GM12878 (cell line): ENCODE measurements around the gene BMI1. TPM values are rescaled to one million over a fixed set of nuclear protein-coding genes. Genes with fewer than 3 reads are reported as not detected.

ENCODE experiments used
- ATAC-seq: fragments of 200-7000 bp; cut with Tn5 transposase; 3 replicates; pipeline ENCODE4 v1.9.1; 2020; ENCODE audit warnings: mild to moderate bottlenecking, moderate library complexity
- BruUV-seq: library from RNA; stranded (reverse); fragments of 400-500 nt; replicated peaks from 2 replicates; lab custom pipeline; 2021; lab: Mats Ljungman, UMichigan
- CTCF ChIA-PET: fragments of 300-600 bp; sonication (Branson Sonifier 250); formaldehyde crosslinking; extraction: SDS; loops from one replicate; lab custom pipeline; 2021; ENCODE audit warnings: inconsistent platforms; lab: Yijun Ruan, JAX
- POLR2A ChIA-PET: fragments of 350-600 bp; formaldehyde crosslinking; extraction: SDS; loops from one replicate; lab custom pipeline; 2021; ENCODE audit warnings: inconsistent platforms; lab: Charles Lee
- RAD21 ChIA-PET: fragments of 300-600 bp; sonication (Branson Sonifier 250); formaldehyde crosslinking; loops from one replicate; lab custom pipeline; 2023; ENCODE audit warnings: antibody characterized with exemption; ENCODE audit not compliant: unreplicated experiment; lab: Charles Lee
- SMC1A ChIA-PET: fragments of 300-600 bp; sonication (Branson Sonifier 250); formaldehyde crosslinking; loops from one replicate; lab custom pipeline; 2023; ENCODE audit not compliant: unreplicated experiment, uncharacterized antibody; lab: Charles Lee
- DNase-seq: peaks from one replicate; pipeline ENCODE4 v3.0.0-alpha.2; 2011; ENCODE audit warnings: low read depth, low spot score
- FAIRE-seq: peaks from 3 replicates; lab custom pipeline; 2011; peaks lifted over from hg19 to GRCh38; lab: Jason Lieb, UNC
- H2AFZ ChIP-seq: 2 replicates; pipeline ENCODE4 v1.6.0; 2011; ENCODE audit warnings: low read depth, low read length, control low read depth; ENCODE audit not compliant: control insufficient read depth
- H3K27ac ChIP-seq: 2 replicates; pipeline ENCODE4 v1.5.1; 2011; ENCODE audit warnings: control low read depth; ENCODE audit not compliant: control insufficient read depth, insufficient read depth
- H3K27me3 ChIP-seq, 2 experiments: replicated peaks in 1 of 2; 2 replicates each; pipeline versions ENCODE4 v1.6.0 to v1.6.1; 2011; ENCODE audit warnings: low read length in 1 of 2; ENCODE audit not compliant: control insufficient read depth in 2 of 2, insufficient read depth in 2 of 2
- H3K36me3 ChIP-seq, 2 experiments: 2 replicates each; pipeline ENCODE4 v1.5.1; 2011; ENCODE audit warnings: low read length in 1 of 2; ENCODE audit not compliant: control insufficient read depth in 2 of 2, insufficient read depth in 2 of 2
- H3K4me1 ChIP-seq: 2 replicates; pipeline ENCODE4 v1.6.1; 2011; ENCODE audit warnings: mild to moderate bottlenecking, low read length, moderate library complexity, mixed read lengths; ENCODE audit not compliant: control insufficient read depth, insufficient read depth
- H3K4me2 ChIP-seq: 2 replicates; pipeline ENCODE4 v1.6.0; 2011; ENCODE audit warnings: control low read depth; ENCODE audit not compliant: control insufficient read depth, insufficient read depth
- H3K4me3 ChIP-seq: fragments of 200-600 bp; sonication (generic); 2 replicates; pipeline ENCODE4 v1.5.1; 2016
- H3K79me2 ChIP-seq: 2 replicates; pipeline ENCODE4 v1.6.0; 2011; ENCODE audit warnings: low read length; ENCODE audit not compliant: control insufficient read depth, insufficient read depth
- H3K9ac ChIP-seq: 2 replicates; pipeline ENCODE4 v1.8.0; 2011; ENCODE audit warnings: low read length, control low read depth, mixed read lengths; ENCODE audit not compliant: control insufficient read depth, insufficient read depth
- H3K9me3 ChIP-seq: replicated peaks from 3 replicates; pipeline ENCODE4 v1.5.1; 2011; ENCODE audit warnings: mild to moderate bottlenecking, low read length; ENCODE audit not compliant: control insufficient read depth, insufficient read depth
- H4K20me1 ChIP-seq: 2 replicates; pipeline ENCODE4 v1.6.0; 2011; ENCODE audit not compliant: control insufficient read depth, insufficient read depth
- EED ChIP-seq: sonication (generic); IDR thresholded peaks from 2 replicates; pipeline ENCODE4 v1.6.1; 2016; ENCODE audit warnings: antibody characterized with exemption, low read depth
- EZH2 ChIP-seq: IDR thresholded peaks from 2 replicates; pipeline ENCODE4 v1.6.1; 2012; ENCODE audit warnings: low read depth, mild to moderate bottlenecking, control low read depth, inconsistent platforms, low read length, borderline replicate concordance; ENCODE audit not compliant: control insufficient read depth
- MEF2A ChIP-seq: IDR thresholded peaks from 2 replicates; pipeline ENCODE4 v1.6.1; 2011; ENCODE audit warnings: low read depth, mild to moderate bottlenecking, low read length, moderate library complexity; ENCODE audit not compliant: insufficient read depth
- NFIC ChIP-seq: IDR thresholded peaks from 2 replicates; pipeline ENCODE4 v1.6.1; 2012; ENCODE audit warnings: low read depth, mild to moderate bottlenecking, inconsistent platforms, low read length, moderate library complexity
- NR2F1 ChIP-seq: fragments of 450-650 bp; conservative IDR thresholded peaks from 2 replicates; pipeline ENCODE4 v1.6.1; 2017; ENCODE audit warnings: mild to moderate bottlenecking
- PAX8 ChIP-seq: fragments of 450-650 bp; IDR thresholded peaks from 2 replicates; pipeline ENCODE4 v1.6.1; 2017; ENCODE audit warnings: mild to moderate bottlenecking, moderate library complexity
- POLR2AphosphoS5 ChIP-seq: IDR thresholded peaks from 2 replicates; pipeline ENCODE4 v1.6.1; 2011; ENCODE audit warnings: mild to moderate bottlenecking, low read length, inconsistent platforms
- SIN3A ChIP-seq: IDR thresholded peaks from 2 replicates; pipeline ENCODE4 v1.6.1; 2012; ENCODE audit warnings: low read depth, low read length, improper control_type of control experiment
- SPI1 ChIP-seq: IDR thresholded peaks from 2 replicates; pipeline ENCODE4 v1.6.1; 2011; ENCODE audit warnings: low read depth, mild to moderate bottlenecking, low read length, moderate library complexity, borderline replicate concordance; ENCODE audit not compliant: insufficient read depth
- SRF ChIP-seq, 2 experiments: IDR thresholded peaks; 2 replicates each; pipeline ENCODE4 v1.6.1; 2011; ENCODE audit warnings: low read depth in 2 of 2, low read length in 2 of 2, mild to moderate bottlenecking in 1 of 2, moderate library complexity in 1 of 2
- TBL1XR1 ChIP-seq: IDR thresholded peaks from 2 replicates; pipeline ENCODE4 v1.6.1; 2012; ENCODE audit warnings: low read depth, low read length, improper control_type of control experiment
- TCF12 ChIP-seq: IDR thresholded peaks from 2 replicates; pipeline ENCODE4 v1.6.1; 2011; ENCODE audit warnings: low read depth, mild to moderate bottlenecking, low read length
- YBX1 ChIP-seq: fragments of 450-650 bp; IDR thresholded peaks from 2 replicates; pipeline ENCODE4 v1.6.1; 2016; ENCODE audit warnings: antibody characterized with exemption
- ZNF217 ChIP-seq: fragments of 450-650 bp; IDR thresholded peaks from 2 replicates; pipeline ENCODE4 v1.6.1; 2017; ENCODE audit warnings: antibody characterized with exemption, mild to moderate bottlenecking
- ZSCAN29 ChIP-seq: fragments of 450-650 bp; IDR thresholded peaks from 2 replicates; pipeline ENCODE4 v1.6.1; 2017; ENCODE audit warnings: mild to moderate bottlenecking, moderate library complexity
- WGBS: methylation state at CpG from one replicate; pipeline ENCODE4 v1.1.6; 2016; ENCODE audit warnings: low lambda C conversion rate; ENCODE audit not compliant: insufficient replicate concordance, insufficient coverage; ENCODE audit errors: missing lambda C conversion rate; 5-methylcytosine and 5-hydroxymethylcytosine counted together
- in situ Hi-C: fragments of 300-500 bp; cut with MboI; formaldehyde crosslinking; loops from 9 replicates; pipeline ENCODE4 v1.14.3; 2018; ENCODE audit warnings: mixed read lengths
- intact Hi-C: fragments of 100-400 bp; cut with micrococcal nuclease; formaldehyde crosslinking; loops from one replicate; pipeline ENCODE4 v1.14.2; 2022; ENCODE audit not compliant: unreplicated experiment
- polyA plus RNA-seq, 11 experiments: library from polyadenylated mRNA; depleted of rRNA in 4 of 11; unstranded in 6 of 11; stranded (reverse) in 5 of 11; fragments of >200 nt; fragmentation: Nextera tagmentation in 4 of 11; fragmentation: Illumina TruSeq in 1 of 11; extraction: Ambion mirVana in 4 of 11; extraction: Trizol in 1 of 11; gene quantifications; 1 replicate in 1 of 11; 2 replicates in 10 of 11; pipeline versions ENCODE4 v1.2.1 to v1.2.3, GENCODE V29; 2011 to 2016; ENCODE audit warnings: inconsistent platforms in 2 of 11, missing spikeins in 2 of 11, low read depth in 1 of 11
- total RNA-seq, 4 experiments: library from RNA; depleted of rRNA in 3 of 4; stranded (reverse); fragments of >200 nt in 3 of 4; fragmentation: Illumina TruSeq in 1 of 4; extraction: Trizol in 1 of 4; gene quantifications; 2 replicates each; pipeline versions ENCODE4 v1.2.1 to v1.2.3, GENCODE V29; 2013 to 2021
- TF ChIP-seq, protein P1 (sequence below): fragments of 450-650 bp; formaldehyde crosslinking; IDR thresholded peaks from 2 replicates; pipeline ENCODE4 v1.4.0; 2022; ENCODE audit warnings: mild to moderate bottlenecking, moderate library complexity
- TF ChIP-seq, protein P2 (sequence below): IDR thresholded peaks from 2 replicates; pipeline ENCODE4 v1.6.1; 2012; ENCODE audit warnings: low read depth, low read length, improper control_type of control experiment
- TF ChIP-seq, protein P3 (sequence below): fragments of 150-350 bp; IDR thresholded peaks from 2 replicates; pipeline ENCODE4 v1.6.1; 2014; ENCODE audit warnings: mild to moderate bottlenecking, low read depth, low read length

The BMI1 gene
- total and polyA plus RNA-seq, 10 of the 15 experiments (the other 5 are each of a cell fraction or from before 2014, with no cell fraction given), result 8.0 to 49.7 (median 25.8) TPM

DNA sequence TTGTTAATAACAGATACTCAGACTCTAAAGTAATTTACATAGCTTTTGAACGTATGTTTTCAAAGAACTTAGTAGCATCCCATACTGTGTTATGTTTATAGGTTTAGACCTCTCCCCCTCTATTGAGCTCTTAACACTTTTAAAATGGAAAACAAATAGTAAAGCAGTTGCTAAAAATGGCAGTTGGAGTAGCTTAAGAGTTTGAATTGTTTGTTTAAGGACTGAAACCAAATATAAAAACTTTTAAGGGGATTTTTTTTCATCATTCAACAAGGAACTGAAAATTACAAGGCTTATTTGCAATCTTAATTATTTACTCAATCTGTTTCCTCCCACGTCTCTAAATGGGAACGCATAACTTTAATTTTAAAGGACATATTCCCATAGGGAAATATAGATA is 22.8 kb downstream of the BMI1 start (continued):
- TF ChIP-seq, protein P1, sequence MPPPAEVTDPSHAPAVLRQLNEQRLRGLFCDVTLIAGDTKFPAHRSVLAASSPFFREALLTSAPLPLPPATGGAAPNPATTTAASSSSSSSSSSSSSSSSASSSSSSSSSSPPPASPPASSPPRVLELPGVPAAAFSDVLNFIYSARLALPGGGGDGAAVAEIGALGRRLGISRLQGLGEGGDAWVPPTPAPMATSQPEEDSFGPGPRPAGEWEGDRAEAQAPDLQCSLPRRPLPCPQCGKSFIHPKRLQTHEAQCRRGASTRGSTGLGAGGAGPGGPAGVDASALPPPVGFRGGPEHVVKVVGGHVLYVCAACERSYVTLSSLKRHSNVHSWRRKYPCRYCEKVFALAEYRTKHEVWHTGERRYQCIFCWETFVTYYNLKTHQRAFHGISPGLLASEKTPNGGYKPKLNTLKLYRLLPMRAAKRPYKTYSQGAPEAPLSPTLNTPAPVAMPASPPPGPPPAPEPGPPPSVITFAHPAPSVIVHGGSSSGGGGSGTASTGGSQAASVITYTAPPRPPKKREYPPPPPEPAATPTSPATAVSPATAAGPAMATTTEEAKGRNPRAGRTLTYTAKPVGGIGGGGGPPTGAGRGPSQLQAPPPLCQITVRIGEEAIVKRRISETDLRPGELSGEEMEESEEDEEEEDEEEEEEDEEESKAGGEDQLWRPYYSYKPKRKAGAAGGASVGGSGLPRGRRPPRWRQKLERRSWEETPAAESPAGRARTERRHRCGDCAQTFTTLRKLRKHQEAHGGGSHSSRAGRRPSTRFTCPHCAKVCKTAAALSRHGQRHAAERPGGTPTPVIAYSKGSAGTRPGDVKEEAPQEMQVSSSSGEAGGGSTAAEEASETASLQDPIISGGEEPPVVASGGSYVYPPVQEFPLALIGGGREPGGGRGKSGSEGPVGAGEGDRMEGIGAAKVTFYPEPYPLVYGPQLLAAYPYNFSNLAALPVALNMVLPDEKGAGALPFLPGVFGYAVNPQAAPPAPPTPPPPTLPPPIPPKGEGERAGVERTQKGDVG, result no peak
- TF ChIP-seq YBX1 (no peak), EZH2 (no peak)

DNA sequence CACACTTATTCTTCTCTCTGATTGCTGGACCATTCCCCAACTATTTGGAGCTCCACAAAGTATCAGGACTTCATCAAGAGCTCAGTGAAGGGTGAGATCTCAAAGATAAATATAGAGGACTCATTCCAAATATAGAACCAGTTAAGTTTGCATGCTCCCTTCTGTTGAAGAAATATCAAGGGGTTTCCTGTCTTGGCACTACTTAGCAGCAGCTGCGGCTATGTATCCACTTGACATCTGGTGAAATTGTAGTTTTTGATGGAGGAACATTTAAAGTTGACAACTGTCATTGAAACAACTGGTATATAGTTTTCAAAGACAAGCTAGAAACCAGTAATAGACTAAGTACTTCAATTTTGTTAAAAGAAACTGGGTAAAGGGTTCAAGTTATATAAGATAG is 23.4 kb downstream of the BMI1 start:
- Histone ChIP-seq H3K4me2 (peak overlapping the region; percentile 13; the same call in 1 of the 2 replicates), H3K27ac (no peak overlapping the region), H3K9ac (no peak overlapping the region), H3K27me3 (peaks cover 5 to 11% of the 10 kb centered on the region in 2 experiments), H3K4me3 (no peak overlapping the region), H3K4me1 (peaks cover 16% of the 10 kb centered on the region), H3K79me2 (no peaks in the 10 kb centered on the region), H2AFZ (no peak overlapping the region), H3K36me3 (no peaks in the 10 kb centered on the region), H4K20me1 (no peaks in the 10 kb centered on the region), H3K9me3 (peaks cover 4% of the 10 kb centered on the region; the same call in 1 of the 3 replicates)
- FAIRE-seq (no peak), ATAC-seq (no peak), DNase-seq (no peak)
- ChIA-PET POLR2A (no interaction called here), SMC1A (interaction anchor here (0.9 to 2.0 kb wide), 11 partner anchors 12 to 142 kb away, joined by 3 to 9 read pairs (median 4); partner anchors contain the start of gene COMMD3), RAD21 (interaction anchor here (1.0 to 3.7 kb wide), 7 partner anchors 20 to 36 kb away, joined by 3 to 16 read pairs (median 5); partner anchors contain the start of gene COMMD3), CTCF (interaction anchor here (1.0 kb wide), 1 partner anchor 21 kb away, joined by 3 read pairs; no protein-coding TSS in a partner anchor)
- intact Hi-C loops (loop anchor here (5.0 kb wide), 1 partner anchor 378 kb away; no protein-coding TSS in a partner anchor), in situ Hi-C loops (no loop called here)
- no TSS peak for BruUV-seq
- 0% methylated on average over 1 of the region's 1 CpG for WGBS
- TF ChIP-seq, protein P2, sequence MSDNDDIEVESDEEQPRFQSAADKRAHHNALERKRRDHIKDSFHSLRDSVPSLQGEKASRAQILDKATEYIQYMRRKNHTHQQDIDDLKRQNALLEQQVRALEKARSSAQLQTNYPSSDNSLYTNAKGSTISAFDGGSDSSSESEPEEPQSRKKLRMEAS, result no peak
- TF ChIP-seq SRF (IDR thresholded peaks at IDR 0.05; ENCODE audit: low read depth in 2 of 2, low read length in 2 of 2), result no peak
- TF ChIP-seq, protein P3, sequence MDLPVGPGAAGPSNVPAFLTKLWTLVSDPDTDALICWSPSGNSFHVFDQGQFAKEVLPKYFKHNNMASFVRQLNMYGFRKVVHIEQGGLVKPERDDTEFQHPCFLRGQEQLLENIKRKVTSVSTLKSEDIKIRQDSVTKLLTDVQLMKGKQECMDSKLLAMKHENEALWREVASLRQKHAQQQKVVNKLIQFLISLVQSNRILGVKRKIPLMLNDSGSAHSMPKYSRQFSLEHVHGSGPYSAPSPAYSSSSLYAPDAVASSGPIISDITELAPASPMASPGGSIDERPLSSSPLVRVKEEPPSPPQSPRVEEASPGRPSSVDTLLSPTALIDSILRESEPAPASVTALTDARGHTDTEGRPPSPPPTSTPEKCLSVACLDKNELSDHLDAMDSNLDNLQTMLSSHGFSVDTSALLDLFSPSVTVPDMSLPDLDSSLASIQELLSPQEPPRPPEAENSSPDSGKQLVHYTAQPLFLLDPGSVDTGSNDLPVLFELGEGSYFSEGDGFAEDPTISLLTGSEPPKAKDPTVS, result no peak
- no peak for TF ChIP-seq PAX8
- peak; percentile 75 for TF ChIP-seq MEF2A
- no peak for TF ChIP-seq ZNF217
- no peak for TF ChIP-seq EED
- no peak for TF ChIP-seq ZSCAN29
- 0 out of 2 replicates have a peak, but pooled peaks have one; percentile 40 for TF ChIP-seq TBL1XR1
- TF ChIP-seq NR2F1, result no peak
- TF ChIP-seq SIN3A, result no peak
- no peak for TF ChIP-seq POLR2AphosphoS5
- TF ChIP-seq TCF12, result no peak
- peak; percentile 50; the same call in 1 of the 2 replicates for TF ChIP-seq NFIC
- TF ChIP-seq SPI1, result no peak
